HG02798 (cell line): ENCODE results near the gene ZNF516.
A peak's percentile ranks its signal among the peaks of the same experiment; 100 is the strongest.
"Not testable (repeated sequence)": the region's sequence is repeated elsewhere in the genome, so short reads cannot be mapped to it uniquely, and the experiment has no call there.

ENCODE experiments used
- ATAC-seq: cut with Tn5 transposase; IDR thresholded peaks from one replicate; pipeline ENCODE4 v1.9.1; 2021; ENCODE audit warnings: mild to moderate bottlenecking; ENCODE audit not compliant: unreplicated experiment, poor library complexity

The ZNF516 gene

GRCh38 chr18:76491473-76491775 is 3.6 kb downstream of the ZNF516 start:
- no peak for ATAC-seq

DNA sequence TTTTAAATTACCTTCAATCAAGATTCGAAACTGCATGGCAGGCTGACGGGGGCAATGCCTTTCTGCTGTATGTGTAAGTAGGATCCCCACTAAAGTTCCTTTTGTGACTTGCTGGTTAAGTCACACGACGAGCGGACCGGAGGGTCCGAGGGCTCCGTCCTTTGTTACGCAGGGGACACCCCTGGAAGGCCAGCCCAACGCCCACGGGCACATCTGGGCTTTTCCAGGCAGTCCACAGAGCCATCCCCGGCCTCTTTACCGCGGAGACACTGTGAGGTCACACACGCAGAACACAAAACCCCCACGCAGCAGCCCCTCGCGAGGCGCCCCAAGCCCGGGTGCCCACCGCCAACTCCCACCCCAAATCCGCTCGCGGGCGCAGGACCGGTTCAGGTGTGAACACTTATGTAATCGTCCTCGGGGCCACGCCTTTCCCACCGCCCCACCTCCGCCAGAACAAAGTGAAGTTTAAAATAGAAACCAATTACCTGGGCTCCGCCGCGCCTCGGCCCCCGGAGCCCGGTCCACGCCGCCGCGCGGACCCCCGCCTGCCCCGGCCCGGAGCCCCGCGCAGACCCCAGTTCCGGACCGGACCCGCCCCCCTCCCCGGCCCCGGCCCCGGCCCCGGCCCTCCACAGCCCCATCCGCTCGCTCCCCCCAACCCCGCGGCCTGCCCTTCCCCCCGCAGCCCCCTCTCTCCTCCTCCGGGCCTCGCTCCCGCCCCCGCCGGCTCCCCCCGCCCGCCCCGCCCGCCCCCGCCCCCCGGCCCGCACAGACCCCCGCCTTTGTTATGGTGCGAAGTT is 4.2 kb downstream of the ZNF516 start:
- ATAC-seq: no peak

DNA sequence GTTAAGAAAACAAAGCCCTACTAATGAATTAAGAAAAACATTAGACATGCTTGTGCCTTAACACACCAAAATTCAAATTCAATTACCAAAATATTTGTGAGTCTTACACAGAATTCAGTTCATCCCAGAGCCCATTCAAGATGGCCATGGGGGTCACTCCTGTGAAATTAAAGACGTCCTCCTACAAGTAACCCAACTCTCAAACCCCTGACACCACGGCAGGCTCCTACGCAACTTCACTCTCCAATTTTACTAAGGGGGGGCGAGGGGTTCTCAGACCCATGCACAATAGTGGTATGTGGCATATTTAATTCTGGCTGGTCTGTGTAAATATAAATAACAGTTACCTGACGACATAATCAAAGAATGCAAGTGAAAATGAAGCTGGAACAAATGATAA is 5.0 kb downstream of the ZNF516 start:
- ATAC-seq: no peak

- ATAC-seq: no peak
These were observed 6.0 kb downstream of the ZNF516 start for GRCh38 chr18:76489081-76489480.

GRCh38 chr18:76488190-76488589 is 6.9 kb downstream of the ZNF516 start:
- ATAC-seq: no peak

DNA sequence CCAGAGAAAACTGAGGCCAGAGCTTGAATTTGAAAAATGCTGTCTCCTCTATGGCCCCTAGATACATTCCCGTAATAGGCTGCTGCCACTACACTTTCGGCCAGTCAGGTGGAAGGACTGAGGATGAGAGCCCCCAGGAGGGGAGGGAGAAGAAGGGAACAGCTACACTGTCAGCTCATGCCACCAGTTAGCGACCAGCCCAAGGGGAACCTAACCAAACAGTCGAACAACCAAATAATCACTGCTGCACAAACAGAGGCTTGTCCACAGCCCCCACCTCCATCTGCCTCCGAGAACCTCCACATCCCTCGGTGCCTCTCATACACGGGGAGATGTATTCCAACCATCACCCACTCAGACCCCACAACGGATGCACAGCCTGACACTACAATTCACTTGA is 7.3 kb downstream of the ZNF516 start:
- ATAC-seq: no peak

DNA sequence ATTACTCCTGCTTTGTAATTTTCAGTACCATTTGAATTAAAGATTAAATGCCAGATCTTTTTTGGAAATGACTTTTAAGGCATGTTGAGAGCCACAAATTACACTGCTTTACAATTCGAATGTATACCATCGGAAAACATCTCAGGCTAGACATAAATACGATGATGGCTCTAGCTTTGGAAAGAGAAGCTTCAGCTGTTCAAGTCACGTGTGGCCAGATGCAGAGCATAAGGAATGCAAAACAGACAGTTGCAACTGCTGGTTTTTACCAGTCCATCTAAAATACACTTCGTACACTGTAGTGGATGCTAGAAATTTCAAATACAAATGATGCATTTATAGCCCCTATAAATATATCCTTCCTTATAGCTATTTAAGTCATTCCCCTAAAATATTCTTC is 8.0 kb downstream of the ZNF516 start:
- no peak for ATAC-seq

DNA sequence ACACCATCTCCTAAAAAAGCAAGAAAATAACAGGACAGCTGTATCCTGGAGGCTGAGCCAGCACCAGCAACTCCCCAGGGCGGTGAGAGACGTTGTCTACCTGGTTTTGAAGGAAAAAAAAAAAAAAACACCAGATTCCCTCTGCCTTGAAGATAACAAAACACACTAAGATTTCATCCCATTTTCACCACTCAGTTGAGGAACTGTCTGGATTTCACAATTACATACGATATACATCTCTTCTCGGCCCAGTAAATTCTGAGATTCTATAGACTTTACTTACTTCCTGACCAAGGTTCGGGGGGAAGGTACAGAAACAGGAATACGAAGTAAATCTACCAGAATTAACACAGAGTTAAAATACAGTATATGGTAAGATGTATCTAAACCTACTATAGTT is 8.5 kb downstream of the ZNF516 start:
- no peak for ATAC-seq

- no peak for ATAC-seq
These were observed 9.0 kb downstream of the ZNF516 start for GRCh38 chr18:76486038-76486437.

DNA sequence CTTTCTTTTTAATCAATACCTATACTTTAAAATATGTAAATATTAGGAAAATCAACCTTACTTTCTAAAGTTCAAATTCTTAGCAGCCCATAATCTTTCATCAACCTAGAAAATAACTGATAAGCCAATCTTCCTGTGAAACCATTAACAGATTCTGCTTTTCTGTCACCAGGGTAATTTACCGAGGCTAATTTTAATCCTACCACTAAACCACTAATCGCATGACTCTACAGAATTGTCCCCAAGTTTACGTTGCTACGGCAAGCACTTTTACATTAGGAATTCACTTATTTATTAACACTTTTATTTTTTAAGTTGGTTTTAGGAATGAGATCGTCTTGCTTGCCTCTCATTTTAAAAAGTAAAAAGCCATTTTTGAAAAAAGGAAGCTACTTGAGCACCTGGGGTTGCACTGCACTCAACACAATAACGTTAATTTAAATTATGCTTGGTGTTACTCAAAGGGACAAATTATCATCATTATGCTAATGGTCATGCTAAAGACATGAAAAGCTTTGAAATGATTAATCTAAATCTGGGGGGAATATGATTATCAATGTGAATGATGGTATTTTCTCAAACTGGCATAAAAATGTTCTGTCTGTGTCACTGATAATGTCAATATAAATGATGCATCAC is 10.2 kb downstream of the ZNF516 start:
- ATAC-seq: peak; percentile 67

DNA sequence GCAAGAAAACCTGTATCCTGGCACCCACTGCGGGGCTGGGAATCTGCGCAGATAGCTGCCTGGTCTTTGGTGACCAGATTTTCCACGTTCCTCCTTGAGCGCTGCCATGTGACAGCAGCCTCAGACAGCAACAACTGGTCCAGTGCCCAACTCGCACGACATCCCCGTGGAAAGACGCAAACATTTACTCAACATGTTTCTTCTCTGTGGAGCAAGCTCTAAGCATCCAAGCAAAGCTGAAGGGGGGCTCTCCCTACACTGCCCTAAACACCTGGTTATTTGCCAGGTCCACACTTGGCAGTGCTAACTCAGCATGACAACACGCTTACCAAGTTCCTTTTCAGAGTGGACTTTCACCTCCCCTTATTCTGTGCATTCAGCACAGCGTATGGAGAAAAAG is 11.3 kb downstream of the ZNF516 start:
- no peak for ATAC-seq

- no peak for ATAC-seq
These were observed 11.9 kb downstream of the ZNF516 start for GRCh38 chr18:76482971-76483691.

DNA sequence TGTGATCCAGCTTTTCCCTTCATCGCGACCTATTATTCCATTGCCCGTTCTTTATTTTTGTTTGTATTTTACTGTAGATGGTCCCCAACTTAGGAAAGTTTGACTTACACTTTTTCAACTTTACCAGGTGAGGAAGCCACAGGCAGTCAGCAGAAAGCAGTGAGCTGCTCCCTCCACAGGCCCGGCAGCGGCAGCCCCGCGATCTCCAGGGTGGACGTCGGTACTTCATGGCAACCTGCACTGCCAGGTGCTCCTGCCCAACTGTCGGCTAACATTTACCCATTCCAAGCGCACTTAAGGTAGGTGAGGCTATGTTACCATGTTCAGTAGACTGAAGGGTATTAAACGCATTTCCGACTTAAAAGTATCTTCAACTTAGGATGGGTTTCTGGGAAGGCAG is 12.8 kb downstream of the ZNF516 start:
- no peak for ATAC-seq

- ATAC-seq: no peak
These were observed 14.1 kb downstream of the ZNF516 start for GRCh38 chr18:76480913-76481312.

- no peak for ATAC-seq
These were observed 15.4 kb downstream of the ZNF516 start for GRCh38 chr18:76479351-76480238.

DNA sequence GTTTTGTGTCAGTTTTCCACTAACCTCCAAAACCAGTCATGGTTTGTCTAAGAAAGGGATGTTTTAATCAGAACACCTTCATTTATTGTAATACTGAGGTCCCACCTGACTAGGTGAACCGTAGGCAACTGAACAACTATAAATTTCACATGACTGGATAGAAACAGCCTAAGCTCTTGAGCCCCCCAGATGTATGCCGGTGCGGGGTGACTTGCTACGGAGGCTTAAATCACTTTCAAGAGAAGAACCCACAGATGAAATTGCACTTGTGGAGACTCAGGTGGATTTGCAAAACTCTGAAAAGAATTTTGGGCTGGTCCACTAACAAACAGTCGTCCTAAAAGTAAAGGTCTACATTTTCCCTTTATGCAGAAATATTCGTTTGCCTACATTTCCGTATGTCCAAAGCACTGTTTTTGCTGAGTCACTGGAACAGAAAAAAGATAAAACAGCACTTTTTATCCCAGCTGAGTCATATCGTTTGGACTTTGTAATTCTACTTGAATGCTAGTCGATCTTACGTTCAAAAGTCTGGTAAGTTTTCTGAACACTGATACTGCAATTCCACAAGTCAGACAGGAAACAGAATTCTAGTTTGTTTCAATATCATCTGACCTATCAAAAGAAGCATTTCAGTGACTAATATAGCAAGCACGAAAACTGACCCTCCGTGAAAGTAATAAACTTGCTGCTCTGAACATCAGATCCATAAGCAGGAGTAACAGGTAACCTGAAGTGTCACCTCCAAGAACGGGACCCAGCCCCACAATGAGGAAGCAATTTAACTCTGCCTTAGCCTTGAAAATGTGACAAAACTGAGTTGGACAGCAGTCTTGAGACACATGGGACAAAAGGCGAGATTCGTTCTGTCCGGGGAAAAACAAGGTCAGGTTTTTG is 18.1 kb downstream of the ZNF516 start:
- peak; percentile 64 for ATAC-seq

GRCh38 chr18:76475450-76476194 is 19.4 kb downstream of the ZNF516 start:
- no peak for ATAC-seq

DNA sequence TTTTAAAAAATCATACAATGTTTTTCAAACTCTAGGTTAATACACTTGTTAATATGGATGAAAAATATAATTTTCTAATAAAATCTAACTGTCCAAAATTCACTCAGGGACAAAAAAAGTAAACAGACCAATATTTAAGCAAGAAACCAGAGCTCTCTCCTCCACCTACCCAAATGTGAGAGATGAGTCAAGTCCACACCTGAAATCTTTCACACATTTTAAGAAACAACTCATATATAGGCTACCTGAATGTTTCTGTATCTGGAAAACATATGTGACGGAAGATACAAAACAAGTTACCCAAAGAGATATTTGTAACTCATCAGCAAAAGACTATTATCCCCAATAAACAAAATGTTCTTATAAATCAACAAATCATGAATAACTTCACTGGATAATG is 20.2 kb downstream of the ZNF516 start:
- ATAC-seq: no peak

DNA sequence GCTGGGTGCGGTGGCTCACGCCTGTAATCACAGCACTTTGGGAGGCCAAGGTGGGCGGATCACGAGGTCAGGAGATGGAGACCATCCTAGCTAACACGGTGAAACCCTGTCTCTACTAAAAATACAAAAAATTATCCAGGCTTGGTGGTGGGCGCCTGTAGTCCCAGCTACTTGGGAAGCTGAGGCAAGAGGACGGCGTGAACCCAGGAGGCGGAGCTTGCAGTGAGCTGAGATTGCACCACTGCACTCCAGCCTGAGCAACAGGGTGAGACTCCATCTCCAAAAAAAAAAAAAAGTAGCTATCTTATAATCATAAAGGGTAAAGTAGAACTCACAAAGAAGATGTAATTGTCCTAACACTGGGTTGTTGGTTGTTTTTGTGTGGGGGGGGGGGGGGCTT is 21.5 kb downstream of the ZNF516 start:
- ATAC-seq: not testable (repeated sequence)
